NCI-H2171 treated with DMSO at 0.1 percent for 48 hours (cell line): ENCODE measurements around the gene ARHGAP31.
"Not testable (repeated sequence)": the region's sequence is repeated elsewhere in the genome, so short reads cannot be mapped to it uniquely, and the experiment has no call there.

Source experiments
- DNase-seq: peaks from one replicate; lab custom pipeline; 2025; lab: John Stamatoyannopoulos, UW

The ARHGAP31 gene, protein sequence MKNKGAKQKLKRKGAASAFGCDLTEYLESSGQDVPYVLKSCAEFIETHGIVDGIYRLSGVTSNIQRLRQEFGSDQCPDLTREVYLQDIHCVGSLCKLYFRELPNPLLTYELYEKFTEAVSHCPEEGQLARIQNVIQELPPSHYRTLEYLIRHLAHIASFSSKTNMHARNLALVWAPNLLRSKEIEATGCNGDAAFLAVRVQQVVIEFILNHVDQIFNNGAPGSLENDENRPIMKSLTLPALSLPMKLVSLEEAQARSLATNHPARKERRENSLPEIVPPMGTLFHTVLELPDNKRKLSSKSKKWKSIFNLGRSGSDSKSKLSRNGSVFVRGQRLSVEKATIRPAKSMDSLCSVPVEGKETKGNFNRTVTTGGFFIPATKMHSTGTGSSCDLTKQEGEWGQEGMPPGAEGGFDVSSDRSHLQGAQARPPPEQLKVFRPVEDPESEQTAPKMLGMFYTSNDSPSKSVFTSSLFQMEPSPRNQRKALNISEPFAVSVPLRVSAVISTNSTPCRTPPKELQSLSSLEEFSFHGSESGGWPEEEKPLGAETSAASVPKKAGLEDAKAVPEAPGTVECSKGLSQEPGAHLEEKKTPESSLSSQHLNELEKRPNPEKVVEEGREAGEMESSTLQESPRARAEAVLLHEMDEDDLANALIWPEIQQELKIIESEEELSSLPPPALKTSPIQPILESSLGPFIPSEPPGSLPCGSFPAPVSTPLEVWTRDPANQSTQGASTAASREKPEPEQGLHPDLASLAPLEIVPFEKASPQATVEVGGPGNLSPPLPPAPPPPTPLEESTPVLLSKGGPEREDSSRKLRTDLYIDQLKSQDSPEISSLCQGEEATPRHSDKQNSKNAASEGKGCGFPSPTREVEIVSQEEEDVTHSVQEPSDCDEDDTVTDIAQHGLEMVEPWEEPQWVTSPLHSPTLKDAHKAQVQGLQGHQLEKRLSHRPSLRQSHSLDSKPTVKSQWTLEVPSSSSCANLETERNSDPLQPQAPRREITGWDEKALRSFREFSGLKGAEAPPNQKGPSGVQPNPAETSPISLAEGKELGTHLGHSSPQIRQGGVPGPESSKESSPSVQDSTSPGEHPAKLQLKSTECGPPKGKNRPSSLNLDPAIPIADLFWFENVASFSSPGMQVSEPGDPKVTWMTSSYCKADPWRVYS (N-terminal part only)

GRCh38 chr3:119293871-119294695, at the start of gene ARHGAP31:
TSS of gene ARHGAP31 (plus strand) at chr3:119294383. CDS start at chr3:119294905, 522 bp downstream.
- DNase-seq = peak; percentile 60

GRCh38 chr3:119245778-119246177, 48.4 kb upstream of the ARHGAP31 start:
- DNase-seq = no peak

- DNase-seq = no peak
These were observed 39.0 kb upstream of the ARHGAP31 start for GRCh38 chr3:119255214-119255613.

GRCh38 chr3:119257111-119257510, 37.1 kb upstream of the ARHGAP31 start:
- DNase-seq = no peak

DNA sequence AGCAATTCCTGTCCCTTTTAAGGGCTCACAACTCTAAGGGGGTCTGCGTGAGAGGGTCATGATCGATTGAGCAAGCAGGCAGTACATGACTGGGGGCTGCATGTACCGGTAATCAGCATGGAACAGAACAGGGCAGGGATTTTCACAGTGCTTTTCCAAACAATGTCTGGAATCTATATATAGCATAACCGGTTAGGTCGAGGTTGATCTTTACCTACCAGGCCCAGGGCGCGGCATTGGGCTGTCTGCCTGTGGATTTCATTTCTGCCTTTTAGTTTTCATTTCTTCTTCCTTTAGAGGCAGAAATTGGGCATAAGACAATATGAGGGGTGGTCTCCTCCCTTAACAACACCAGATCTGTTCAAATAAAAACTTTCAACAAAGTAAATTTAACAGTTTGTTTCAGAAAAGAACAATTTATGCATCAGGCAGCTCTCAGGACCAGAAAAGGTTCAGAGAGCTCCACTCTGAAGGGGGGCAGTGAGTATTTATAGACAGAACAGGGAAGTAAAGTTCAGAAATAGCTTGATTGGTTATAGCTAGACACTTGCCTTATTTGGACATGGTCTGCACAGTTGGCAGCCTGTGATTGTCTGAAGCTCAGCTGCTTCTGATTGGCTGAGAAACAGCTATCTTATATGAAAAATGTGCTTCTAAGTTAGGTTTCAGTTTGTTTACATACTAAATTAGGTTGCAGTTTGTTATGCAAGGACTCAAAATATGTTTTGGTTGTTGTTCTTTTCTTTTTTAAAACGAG, 36.4 kb upstream of the ARHGAP31 start:
- no peak for DNase-seq

DNA sequence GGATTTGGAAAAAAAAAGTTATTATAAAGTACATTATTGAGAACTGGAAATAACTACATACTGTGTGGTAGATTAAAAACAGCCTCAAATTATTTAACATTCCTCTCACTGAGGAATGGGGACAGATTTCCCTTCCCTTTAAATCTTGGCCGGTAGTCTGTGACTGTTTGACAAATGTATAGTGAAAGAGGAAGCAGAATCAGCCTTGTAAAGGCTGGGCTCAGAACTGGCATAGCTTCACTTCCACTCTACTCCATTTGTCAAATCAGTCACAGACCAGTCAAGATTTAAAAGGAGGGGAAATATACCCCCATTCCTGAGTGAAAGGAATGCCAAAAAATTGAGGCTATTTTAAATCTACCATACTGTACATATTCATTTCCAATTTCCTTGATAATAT, 35.3 kb upstream of the ARHGAP31 start:
- DNase-seq = no peak

- no peak for DNase-seq
These were observed 34.4 kb upstream of the ARHGAP31 start for GRCh38 chr3:119259821-119260220.

DNA sequence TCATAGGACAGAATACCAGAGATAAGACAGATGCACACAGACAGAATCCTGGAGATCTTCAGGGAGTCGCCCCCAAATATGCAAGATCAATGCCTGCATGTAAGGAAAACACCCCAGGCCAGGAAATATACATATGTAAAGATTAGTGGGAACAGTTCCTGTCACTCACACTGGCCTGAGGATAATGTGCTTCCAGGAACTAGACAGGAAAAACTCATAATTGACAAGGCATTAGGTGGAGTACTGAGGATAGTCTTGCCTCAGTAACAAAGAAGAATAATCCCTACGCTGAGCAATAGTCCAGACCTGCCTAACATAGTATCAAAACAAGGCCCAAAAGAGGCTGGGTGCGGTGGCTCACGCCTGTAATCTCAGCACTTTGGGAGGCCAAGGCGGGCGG, 33.1 kb upstream of the ARHGAP31 start:
- no peak for DNase-seq

DNA sequence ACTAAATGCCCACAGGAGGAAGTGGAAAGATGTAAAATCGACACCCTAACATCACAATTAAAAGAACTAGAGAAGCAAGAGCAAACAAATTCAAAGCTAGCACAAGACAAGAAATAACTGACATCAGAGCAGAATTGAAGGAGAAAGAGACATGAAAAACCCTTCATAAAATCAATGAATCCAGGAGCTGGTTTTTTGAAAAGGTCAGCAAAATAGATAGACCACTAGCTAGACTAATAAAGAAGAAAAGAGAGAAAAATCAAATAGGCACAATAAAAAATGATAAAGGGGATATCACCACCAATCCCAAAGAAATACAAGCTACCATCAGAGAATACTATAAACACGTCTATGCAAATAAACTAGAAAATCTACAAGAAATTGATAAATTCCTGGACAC, 24.0 kb upstream of the ARHGAP31 start:
- not testable (repeated sequence) for DNase-seq

GRCh38 chr3:119276680-119277079, 17.5 kb upstream of the ARHGAP31 start:
- no peak for DNase-seq

DNA sequence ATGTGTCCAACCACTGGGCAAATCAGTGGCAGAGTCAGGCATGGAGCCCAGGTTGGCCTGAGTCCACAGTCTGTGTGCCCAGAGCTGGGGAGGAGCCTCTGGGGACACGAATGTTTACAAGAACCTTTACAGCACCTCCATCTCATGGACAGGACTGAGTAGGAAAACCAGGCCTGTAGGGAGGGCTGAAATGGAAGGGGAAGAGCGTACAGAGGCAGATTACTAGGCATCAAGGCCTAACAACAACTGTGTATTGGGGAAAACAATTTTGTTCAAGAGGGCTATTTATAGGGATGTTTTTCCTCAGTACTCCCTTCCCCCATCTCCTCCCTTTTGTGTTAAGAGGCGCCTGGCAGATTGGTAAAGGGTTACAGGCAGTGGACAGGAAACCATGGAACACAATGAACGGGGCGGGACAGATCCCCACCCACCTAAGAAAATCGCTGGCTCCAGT, 15.1 kb upstream of the ARHGAP31 start:
- peak; percentile 23 for DNase-seq

DNA sequence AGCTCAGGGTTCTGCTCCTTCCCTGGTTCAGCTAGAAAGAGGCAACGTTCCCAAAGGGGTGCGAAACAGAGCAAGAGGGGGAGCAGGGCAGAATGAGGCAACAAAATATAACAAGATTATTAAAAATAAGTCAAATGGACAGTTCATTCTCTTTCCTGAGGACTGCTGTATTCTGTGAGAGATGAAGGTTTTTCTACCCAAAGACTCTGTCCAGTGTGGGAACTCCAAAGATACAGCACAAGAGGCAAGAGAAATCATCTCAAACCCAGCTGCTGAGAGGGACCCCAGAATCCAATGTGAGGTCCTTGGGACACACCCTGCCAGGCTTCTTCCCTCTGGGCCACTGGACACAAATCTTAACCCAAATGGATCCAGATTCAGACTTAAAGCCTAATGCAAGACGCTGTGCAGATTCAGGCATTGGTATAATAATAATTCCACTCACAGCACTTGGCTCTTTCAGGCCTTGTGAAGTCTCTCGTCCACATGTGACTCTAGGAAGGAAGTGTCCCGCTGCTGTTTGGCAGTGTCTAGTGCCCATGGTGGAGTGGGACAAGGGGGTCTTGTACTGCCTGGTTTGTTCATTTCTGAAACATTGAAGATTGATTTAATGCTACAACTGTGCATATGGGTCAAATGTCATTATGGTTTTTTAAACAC, 14.5 kb upstream of the ARHGAP31 start:
- DNase-seq = no peak

- DNase-seq = no peak
These were observed 5.3 kb upstream of the ARHGAP31 start for GRCh38 chr3:119288669-119289403.

- DNase-seq = no peak
These were observed 4.8 kb upstream of the ARHGAP31 start for GRCh38 chr3:119289404-119289770.

DNA sequence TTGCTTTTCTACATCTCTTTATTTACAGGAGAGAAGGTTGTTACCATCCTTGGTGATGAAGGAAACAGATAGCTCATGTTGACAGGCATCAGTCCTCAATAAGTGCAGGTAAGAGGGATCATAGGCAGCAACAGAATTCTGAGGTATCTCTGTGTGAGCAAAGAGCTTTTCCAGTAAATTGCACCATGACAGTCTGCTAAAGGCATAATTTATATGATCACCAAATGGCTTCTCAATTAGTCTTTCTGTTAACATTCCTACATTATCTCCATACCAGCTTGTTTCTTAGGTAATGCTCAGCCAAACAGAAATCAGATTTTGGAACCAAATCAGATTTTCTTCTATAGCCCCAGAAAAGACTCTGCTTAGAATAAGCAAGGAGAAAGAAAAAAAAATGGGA, 3.6 kb upstream of the ARHGAP31 start:
- no peak for DNase-seq

DNA sequence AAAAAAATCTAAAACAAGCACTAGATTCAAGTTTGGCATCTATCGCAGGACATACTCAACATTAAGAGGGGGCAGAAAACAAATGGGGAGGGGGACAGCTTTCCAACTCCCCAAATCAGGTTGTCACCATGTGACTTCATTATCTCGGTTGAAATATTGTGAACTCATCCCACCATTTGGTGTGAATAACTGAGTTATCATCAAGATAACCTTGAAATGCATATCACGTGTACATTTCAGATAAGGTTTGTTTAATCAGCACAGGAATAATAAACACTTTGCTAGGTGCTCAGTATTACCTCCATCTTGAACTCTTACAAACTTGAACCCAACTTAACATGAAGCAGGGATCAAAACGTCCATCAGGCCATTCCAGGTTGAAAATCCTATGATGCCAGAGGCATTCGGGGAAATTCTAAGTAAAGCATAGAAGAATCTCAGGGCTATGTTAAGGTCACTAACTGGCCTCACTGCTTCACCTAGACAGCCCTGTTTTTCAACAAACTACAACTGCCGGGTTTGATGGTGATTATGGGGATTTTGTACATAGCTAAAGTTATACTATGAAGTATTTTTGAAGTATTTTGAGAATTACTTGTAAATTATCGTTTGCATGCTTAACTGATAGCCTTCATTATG, 3.0 kb upstream of the ARHGAP31 start:
- no peak for DNase-seq

- peak; percentile 22 for DNase-seq
These were observed 1.5 kb upstream of the ARHGAP31 start for GRCh38 chr3:119292666-119293065.

DNA sequence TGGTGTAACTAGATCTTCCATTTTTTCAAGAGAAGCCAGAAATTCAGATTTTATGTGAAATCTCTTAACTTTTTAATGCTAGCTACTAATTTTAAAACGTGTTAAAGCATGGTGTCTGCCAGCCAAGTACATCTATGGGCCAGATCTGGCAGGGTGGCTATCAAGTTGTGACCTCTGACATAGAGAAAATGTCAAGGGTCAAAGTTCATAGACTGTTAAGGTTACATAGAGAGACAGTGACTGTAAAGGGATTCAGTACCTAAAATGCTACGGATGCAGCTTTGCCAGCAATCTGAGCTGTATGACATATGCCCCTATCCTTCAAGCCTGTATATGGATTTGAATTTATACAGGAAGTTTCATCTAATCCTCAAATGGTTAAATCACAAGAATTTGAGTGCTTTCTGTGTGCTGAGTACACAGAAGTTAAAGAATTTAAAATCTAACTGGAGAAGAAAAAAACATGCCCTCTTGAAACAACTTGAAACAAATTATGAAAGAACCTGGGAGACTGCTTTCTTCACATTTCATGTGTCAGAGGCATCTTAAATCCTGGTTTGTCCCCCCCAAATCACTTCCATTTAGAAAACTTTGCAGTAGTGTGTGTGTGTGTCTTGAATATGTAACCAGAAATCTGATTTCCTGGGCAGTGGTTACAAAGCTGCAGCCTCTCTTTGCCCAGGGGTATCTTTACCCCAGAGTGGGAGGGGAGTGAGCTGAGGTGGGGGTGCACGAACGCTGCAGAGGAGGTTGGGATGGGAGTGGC, 895 bp upstream of the ARHGAP31 start:
- DNase-seq = no peak
